ENCODE measurements around the gene TMSB15B.
"Not testable (repeated sequence)": the region's sequence is repeated elsewhere in the genome, so short reads cannot be mapped to it uniquely, and the experiment has no call there.

The TMSB15B gene
- long read RNA-seq, donor 1, transcript TMSB15B-204 (3 exons, 665 nt) = major isoform, 6 of 9 reads
- long read RNA-seq, donor 1, partial matches to known transcripts = 0 of 9 reads
- long read RNA-seq, donor 1, other reads (novel, unspliced or antisense) = 0 of 9 reads
- long read RNA-seq, donor 2, transcript TMSB15B-204 (3 exons, 665 nt) = major isoform, 7 of 10 reads
- long read RNA-seq, donor 2, partial matches to known transcripts = 0 of 10 reads
- long read RNA-seq, donor 2, other reads (novel, unspliced or antisense) = 0 of 10 reads
- long read RNA-seq, donor 3, partial matches to known transcripts = 0 of 4 reads
- long read RNA-seq, donor 3, other reads (novel, unspliced or antisense) = 0 of 4 reads
- long read RNA-seq, donor 4, transcript TMSB15B-204 (3 exons, 665 nt) = major isoform, 8 of 8 reads
- long read RNA-seq, donor 4, partial matches to known transcripts = 0 of 8 reads
- long read RNA-seq, donor 4, other reads (novel, unspliced or antisense) = 0 of 8 reads
- long read RNA-seq, donor 5, transcript TMSB15B-204 (3 exons, 665 nt) = major isoform, 8 of 8 reads
- long read RNA-seq, donor 5, partial matches to known transcripts = 0 of 8 reads
- long read RNA-seq, donor 5, other reads (novel, unspliced or antisense) = 0 of 8 reads
- long read RNA-seq, donor 6, transcript TMSB15B-204 (3 exons, 665 nt) = major isoform, 9 of 11 reads
- long read RNA-seq, donor 6, partial matches to known transcripts = 0 of 11 reads
- long read RNA-seq, donor 6, other reads (novel, unspliced or antisense) = 0 of 11 reads
- long read RNA-seq, donor 7, transcript TMSB15B-204 (3 exons, 665 nt) = major isoform, 12 of 14 reads
- long read RNA-seq, donor 7, partial matches to known transcripts = 0 of 14 reads
- long read RNA-seq, donor 7, other reads (novel, unspliced or antisense) = 0 of 14 reads
- long read RNA-seq, donor 8, transcript TMSB15B-204 (3 exons, 665 nt) = major isoform, 6 of 13 reads
- long read RNA-seq, donor 8, partial matches to known transcripts = 7 of 13 reads
- long read RNA-seq, donor 8, other reads (novel, unspliced or antisense) = 0 of 13 reads

DNA sequence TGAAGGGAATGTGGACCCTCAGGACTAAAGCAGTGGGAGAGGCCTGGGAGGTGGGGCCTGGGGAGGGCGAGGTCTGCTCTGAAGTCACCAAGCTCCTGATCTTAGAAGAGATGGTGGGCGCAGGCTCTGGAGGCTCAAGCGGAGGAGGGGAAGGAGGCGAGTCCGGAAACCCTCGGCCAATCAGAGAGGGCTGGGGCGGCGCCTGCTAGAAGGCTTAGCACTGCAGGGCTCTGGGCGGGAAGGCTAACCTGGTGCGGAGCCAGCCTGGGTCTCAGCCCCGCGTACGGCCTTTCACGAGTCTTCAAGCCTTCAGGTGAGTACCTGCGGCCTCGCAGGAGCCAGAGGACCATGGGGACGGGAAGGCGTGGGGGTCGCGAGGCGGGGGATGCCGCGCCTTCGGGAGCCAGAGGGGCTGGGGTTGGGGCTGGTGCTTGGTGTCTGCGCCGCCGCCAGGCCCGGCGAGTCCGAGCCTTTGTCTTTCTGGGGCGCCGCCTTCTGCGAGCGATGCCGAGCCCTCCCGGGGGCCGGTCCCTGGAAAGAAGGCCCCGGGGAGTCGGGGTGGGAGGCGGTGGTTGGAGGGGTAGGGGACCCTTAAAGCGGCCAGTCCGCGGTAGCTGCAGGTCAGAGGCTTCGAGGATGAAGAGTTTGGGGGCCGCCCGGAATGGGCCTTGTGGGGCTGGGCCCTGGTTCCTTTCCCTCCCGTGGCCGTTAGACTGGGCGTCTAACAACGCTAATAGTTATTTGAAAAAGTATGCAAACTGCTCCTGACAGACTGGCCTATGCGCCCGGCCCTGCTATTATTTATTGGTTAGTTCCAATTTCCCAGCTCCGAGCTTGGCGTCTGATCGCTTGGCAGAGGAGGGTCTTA is at the start of gene TMSB15B:
TMSB15B (plus strand) TSS at position 217 of the 868 bp plus-strand sequence.
- DNase-seq = not testable (repeated sequence)

DNA sequence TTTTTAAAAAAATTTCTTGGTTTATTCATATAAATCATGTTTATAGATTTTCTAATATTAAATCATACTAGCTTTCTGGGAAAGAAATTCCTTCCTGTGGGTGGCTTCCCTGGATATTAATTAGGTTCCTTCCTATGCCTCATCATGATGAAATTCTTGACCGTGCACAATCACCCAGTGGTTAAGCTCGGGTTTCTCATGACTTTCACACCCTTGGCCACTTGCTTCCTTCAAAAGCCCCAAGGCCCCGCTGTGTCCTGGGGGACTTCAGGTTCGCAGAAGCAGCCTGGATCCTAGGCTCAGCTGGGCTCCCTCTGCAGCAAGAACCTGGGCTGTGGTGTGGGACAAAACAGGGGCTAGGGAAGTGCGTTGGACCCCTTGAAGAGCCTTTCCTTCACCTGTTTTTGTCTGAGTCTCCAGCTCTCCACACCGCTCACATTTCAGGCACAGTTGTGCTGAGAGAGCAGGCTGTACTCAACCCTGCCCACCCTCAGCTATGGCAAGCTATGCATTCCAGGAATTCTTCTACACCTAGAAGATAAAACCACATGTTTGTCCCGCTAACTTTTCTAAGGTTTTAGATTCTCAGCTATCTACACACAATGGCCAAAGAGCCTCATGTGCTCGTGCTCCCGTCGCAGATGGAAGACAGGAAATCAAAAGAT is 48.9 kb upstream of the TMSB15B start:
- no peak for DNase-seq

DNA sequence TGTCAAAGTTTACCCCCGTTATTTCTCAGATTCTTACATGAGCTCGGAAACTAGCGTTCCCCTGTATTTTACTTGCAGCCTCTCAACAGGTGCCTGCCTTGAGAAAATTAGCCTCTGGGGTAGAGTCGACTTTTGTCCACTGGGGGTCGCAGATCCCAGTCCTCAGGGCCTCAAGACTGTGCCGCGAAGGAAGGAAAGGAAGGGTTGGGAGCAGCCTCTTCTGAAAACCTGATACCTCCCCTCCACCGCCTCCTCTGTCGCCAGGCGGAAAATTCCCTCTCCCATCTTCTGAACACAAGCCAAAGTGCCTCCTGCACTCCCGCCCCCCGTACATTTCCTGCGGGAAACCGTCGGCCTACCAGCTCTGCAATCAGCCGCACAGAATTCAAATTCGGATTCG is 44.4 kb upstream of the TMSB15B start:
- DNase-seq = peak; percentile 57

DNA sequence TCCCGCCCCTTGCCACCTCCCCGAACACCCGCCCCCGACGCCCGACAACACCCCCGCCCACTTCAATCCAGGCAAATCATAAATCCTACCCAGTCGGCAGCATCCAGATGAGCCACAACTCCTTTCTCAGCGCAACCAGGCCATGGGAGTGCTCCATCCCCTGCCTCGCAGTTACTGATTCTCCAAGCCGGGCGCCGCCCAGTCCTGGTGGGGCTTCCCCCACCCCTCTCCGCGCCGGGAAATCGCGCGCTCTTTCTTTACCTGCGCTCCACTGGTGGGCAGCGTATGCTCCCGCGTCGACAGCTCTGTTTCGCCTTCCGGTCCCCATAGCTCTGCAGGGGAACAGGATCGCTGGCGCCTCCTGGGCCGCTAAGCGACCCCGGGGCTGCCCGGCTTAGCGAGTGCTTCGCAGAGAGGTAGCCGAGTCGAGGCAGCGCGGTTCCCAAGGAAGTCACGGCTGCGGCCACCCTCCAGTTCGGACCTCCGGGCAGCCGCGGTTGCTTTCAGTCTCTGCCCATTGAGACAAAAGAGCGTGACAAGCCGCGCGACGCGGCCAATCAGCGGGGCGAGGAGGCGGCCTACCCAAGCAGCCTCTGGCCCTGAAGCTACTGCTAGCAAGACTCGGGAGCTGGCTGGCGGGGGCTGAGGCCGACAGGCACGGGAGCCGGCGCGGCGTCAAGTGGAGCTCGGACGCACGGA is 43.7 kb upstream of the TMSB15B start:
- peak; percentile 84 for DNase-seq

DNA sequence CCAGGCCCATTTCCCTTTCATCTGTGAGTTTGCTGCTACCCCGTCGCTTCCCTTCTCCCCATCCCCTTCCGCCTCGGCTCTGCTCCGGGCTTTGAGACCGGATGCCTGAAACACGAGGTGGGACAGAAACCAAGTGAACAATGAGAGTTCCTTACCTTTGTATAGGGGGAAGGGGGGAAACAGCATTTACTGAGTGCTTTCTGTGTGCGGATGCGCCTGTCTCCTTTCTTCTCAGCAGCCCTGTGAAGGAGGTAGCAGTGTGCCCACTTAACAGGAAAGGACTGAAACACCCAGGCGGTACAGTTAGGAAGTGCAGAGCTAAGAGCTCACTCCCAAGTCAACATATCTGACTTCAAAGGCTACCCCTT is 43.2 kb upstream of the TMSB15B start:
- DNase-seq = no peak

DNA sequence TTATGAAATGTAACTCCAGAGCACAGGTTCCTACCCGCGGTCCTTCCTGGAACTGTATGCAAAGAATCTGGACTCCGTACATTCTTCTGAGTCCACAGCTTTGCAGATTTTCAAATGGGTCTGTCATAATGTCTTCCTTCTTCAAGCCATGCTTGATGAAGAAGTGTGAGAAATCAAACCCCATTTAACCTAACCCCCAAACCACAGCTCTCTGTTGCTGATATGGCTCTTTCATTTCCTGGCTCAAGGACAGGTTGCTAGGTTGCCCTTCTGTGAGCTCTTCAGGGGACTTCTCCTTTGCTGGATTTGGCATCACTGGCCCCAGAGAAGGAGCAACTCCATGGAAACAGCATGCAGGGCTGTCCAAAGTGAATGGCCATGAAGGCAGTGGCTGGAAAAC is 41.9 kb upstream of the TMSB15B start:
- not testable (repeated sequence) for DNase-seq

DNA sequence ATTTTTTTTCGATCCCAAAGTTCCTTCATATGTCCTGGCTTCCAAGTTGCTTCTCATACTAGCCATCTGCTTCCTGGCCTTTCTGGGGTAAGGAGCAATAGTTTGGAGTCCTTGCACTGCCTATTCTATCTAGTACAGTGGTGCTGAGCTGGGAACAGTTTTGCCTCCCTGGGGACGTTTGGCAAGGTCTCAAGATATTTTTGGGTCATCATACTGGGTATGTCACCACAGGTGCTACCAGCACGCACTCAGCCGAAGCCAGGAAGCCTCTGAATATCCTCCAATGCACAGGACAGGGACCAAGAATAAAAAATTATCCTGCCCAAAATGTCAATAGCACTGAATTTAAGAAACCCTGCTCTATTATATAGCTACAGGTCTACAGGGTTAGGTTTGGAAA is 35.4 kb upstream of the TMSB15B start:
- no peak for DNase-seq

DNA sequence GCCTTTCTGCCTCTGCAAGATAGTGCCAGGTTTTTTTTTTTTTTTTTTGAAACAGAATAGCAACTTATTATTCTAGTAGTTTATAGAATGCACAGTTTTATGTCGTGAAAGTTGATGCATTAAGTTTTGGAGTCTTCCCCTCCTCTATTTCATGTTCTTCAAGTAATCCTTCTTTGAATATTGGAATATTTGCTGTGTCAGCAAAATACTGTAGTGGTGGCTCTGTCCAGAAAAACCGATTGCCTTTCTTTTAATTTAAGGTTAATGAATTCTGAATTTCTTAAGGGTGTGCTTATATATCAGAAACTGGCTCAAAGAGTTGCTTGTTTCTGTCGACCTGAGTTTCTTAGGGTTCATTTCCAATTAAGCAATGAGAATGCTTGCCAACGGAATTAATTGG is 34.8 kb upstream of the TMSB15B start:
- no peak for DNase-seq

DNA sequence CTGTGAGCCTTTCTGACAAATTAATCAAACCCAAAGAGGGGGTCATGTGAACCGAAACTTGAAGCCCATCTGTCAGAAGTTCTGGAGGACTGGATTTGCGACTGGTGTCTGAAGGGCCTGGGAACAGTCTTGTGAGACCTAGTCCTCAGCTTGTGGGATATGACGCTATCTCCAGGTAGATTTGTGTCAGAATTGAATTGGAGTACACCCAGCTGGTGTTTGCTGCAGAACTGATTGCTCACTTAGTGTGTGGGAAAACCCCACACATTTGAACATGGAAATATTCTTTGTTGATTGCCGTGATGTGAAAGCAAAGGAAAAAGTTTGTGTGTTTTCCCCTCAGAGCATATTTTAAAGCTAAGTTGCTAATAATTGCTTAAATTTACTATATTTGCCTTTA is 30.3 kb upstream of the TMSB15B start:
- no peak for DNase-seq

DNA sequence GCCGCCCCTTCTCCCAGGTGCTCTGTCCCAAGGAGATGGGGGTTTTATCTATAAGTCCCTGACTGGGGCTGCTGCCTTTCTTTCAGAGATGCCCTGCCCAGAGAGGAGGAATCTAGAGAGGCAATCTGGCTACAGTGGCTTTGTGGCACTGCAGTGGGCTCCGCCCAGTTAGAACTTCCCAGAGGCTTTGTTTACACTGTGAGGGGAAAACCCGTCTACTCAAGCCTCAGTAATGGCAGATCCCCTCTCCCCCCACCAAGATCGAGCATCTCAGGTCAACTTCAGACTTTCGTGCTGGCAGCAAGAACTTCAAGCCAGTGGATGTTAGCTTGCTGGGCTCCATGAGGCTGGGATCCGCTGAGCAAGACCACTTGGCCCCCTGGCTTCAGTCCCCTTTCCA is 22.2 kb upstream of the TMSB15B start:
- DNase-seq = not testable (repeated sequence)

DNA sequence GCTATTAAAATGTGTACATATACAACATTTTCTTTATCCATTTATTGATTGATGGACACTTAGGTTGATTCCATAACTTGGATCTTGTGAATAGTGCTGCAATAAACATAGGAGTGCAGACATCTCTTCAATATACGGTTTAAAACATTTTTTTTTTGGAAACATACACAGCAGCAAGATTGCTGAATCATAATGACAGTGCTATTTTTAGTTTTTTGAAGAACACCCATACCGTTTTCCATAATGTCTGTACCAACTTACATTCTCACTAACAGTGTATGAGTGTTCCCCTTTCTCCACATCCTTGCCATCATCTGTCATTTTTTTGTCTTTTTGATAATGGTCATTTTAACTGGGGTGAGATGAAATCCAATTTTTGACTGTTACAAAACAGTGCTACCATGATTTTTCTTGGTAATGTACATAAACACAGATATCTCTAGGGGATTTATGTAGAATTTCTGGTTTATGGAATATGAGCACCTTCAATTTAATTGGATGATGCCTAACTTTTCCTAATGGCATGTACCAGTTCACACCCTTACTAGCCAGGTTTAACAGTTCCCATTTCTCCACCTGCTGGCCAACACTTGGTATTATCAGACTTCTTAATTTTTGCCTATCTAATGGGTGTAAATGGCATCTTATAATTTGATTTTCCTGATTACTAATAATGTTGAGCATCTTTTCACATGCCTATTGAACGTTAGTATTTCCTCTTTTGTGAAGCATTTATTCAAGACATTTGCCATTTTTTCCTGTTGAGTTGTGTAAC is 21.0 kb upstream of the TMSB15B start:
- DNase-seq = no peak

DNA sequence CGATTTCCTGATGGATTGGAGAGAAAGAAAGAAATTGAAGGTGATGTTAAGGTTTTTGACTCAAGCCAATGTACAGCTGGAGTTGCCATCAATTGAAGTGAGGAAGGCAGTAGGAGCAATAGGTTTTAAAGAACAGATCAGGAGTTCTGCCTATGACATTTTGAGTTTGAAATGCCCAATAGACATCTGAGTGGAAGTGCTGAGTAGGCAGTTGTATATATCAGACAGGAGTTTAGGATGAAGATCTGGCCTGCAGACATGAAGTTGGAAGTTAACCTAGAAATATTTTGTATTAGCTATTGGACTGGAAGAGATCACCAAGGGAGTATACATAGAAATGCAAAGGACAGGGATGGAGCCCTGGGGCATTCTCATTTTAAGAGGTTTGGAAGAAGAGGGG is 12.9 kb upstream of the TMSB15B start:
- DNase-seq = no peak

DNA sequence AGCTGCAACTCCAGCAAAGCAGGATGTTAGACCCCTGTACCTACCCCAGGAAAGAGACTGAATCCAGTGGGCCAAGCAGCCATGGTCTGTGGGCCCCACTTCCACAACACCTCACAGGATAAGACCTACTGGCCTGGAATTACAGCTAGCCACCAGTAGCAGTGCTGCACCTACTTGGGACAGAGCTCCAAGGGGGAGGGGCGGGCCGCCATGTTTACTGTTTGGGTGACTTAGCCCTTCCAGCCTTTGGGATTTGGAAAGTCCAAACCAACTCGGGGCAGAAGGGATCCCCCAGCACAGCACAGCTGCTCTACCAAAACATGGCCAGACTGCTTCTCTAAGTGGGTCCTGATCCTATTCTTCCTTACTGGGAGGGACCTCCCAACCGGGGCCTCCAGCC is 9.1 kb upstream of the TMSB15B start:
- DNase-seq = no peak

DNA sequence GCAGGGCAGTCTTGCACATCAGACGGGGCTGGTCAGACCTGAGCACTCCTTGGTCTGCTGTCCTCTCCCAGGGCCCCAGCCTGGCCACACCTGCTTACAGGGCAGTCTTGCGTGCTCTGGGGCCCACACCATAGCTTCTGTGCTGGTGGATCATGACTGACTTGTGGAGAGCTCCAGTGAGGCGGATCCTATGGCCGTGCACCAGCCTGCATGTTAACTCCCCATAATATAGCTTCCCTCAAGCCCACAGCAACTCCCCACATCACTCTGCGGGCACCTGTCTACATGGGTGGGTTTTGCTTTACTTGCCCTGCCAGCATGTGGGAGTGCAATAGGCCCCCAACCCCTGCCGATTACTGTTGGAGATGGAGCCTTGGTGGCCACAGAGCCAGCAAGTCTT is 8.2 kb upstream of the TMSB15B start:
- DNase-seq = no peak

DNA sequence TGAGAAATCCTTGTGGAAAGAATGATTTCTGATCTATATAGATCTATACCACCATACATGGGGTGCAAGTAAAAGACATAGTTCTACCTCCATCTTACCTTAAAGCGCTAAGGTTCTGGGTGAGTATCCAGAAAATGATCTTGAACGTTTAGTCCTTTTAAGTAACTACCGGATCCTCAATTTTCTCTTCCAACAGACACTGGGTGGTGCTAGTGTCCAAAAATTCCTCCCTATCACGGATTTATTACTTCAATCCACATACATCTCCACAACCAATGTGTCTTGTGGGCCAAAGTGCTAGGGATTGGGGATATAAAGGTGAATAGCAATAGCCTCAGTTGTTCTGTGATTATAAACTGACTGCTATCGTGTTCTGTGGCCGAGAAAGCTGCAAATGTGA is 1.8 kb upstream of the TMSB15B start:
- not testable (repeated sequence) for DNase-seq

DNA sequence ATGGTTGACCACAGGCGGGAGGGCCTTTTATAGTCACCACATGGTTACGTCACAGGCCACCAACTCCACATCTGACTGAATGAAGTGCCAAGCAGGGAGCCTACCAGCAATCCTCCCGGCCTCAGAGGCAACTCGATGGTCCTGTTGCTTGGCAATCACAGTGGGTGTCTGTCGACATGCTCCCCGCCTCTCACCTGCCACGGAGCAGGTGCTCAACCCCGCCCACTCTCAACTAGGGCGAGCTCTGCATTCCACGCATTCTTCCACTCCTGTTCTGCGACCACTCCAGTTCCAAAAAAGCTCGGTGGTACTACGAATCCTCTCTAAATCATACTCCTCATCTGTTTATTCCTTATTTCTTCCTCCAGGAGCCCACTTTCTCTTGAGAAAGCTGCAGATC is 21.1 kb downstream of the TMSB15B start:
- not testable (repeated sequence) for DNase-seq

DNA sequence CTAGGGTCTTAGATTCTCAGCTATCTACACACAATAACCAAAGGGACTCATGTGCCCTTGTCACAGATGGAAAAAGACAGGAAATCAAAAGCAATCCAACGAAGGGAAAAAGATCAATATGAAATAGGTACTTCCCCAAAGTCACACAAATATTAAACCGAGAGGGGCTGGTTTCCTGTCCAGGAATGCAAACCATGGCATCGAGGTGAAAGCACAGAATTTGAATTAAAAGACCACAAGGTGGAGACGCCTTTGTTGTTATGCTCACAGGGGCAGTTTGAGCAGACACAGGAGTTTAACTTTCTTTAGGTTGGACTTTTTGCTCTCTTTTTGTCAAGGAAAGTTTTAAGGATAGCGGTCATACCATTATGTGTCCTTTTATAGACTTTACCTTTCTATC is 36.8 kb downstream of the TMSB15B start:
- no peak for DNase-seq

DNA sequence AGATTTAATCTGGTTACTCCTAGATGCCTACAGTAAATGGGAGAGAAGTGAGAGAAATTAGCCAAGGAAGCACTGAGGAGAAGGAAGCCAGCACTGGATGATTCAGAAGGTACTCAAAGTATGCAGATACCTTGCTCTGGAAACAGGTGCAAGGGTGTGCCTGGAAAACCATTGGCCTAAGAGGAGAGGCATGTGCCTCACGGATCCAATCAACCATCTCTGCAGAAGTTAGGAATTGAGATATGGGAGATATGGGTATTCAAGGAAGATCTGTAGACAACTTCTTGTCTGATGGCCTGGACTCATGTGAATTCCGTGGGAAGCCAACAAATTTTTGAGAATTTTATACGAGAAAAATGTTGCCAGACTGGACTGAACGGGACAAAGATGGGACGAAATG is 46.4 kb downstream of the TMSB15B start:
- no peak for DNase-seq

DNA sequence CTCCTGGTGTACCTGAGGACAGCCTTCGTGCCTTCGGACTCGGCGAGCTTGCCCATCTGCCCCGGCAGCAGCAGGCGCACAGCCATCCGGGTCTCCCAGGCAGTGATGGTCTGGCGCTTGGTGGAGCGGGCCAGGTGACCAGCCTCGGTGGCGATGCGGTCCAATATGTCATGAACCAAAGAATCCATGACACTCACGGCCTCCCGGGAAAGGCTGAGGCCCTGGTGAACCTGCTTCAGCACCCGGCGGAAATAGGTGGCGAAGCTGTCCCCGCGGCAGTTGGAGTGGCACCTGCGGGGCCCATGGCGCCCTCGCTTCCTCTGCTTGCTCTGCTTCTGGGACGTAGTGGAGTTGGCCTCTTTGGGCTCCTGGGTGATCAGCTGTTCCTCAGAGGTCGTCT is 50.7 kb downstream of the TMSB15B start:
- no peak for DNase-seq

DNA sequence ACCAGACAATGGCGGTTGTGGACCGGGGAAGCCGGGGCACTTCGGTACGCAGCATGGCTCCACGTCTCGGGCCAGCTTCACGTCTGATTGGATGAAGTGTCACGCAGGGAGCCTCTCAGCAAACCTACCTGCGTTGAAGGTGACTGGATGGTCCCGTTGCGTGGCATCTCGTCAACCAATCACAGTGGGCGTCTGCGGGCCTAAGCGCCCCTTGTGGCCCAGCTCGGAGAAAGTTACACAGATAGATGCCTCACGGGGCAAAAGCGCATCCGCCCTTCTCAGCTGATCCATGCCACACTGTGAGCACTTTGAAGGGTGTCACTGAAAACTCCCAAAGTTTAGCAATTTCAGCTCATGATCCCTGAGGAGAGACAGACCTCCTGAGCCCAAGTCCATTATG is 51.2 kb downstream of the TMSB15B start, which contains the start of gene H2BW1:
H2BW1 (minus strand) TSS at position 103 of the 400 bp plus-strand sequence. CDS start 132 bp downstream, outside the sequence.
- no peak for DNase-seq

All from right kidney (tissue), 9 donors.